Subcutaneous adipose tissue (tissue), 4 donors: ENCODE results near the gene NDUFAF8. TPM values are rescaled to one million over a fixed set of nuclear protein-coding genes. Genes with fewer than 3 reads are reported as not detected.

Experiments
- CTCF ChIP-seq: fragments of 450-650 bp; IDR thresholded peaks from one replicate; pipeline ENCODE4 v1.5.1; 2016; ENCODE audit warnings: low read depth, mild to moderate bottlenecking, control low read depth, antibody characterized with exemption, moderate library complexity
- total RNA-seq, 4 donors: library from RNA; depleted of rRNA; stranded (reverse); fragments of >200 nt; gene quantifications; one replicate each; pipeline ENCODE4 v1.1.0, GENCODE V29; 2016

The NDUFAF8 gene
- total RNA-seq, 4 donors from 2014 or later = 20.4 to 59.5 (median 53.6) TPM

- TF ChIP-seq CTCF = no peak
These were observed 36.0 kb upstream of the NDUFAF8 start for GRCh38 chr17:81203136-81203535.

- TF ChIP-seq CTCF = no peak
These were observed 34.5 kb upstream of the NDUFAF8 start for GRCh38 chr17:81204578-81204977.

GRCh38 chr17:81206166-81206565 lies 33.0 kb upstream of the NDUFAF8 start:
- no peak for TF ChIP-seq CTCF

GRCh38 chr17:81206657-81207056 lies 32.5 kb upstream of the NDUFAF8 start:
- no peak for TF ChIP-seq CTCF

- TF ChIP-seq CTCF = no peak
These were observed 31.2 kb upstream of the NDUFAF8 start for GRCh38 chr17:81207610-81208581.

- TF ChIP-seq CTCF = no peak
These were observed 30.5 kb upstream of the NDUFAF8 start for GRCh38 chr17:81208651-81209050.

- TF ChIP-seq CTCF = no peak
These were observed 30.0 kb upstream of the NDUFAF8 start for GRCh38 chr17:81209141-81209540.
